ENCODE data around the gene IGFL4. TPM values are rescaled to one million over a fixed set of nuclear protein-coding genes. Genes with fewer than 3 reads are reported as not detected.
A peak's percentile ranks its signal among the peaks of the same experiment; 100 is the strongest.

IGFL4 gene
- total RNA-seq, 1 donor: 0.10 TPM

DNA sequence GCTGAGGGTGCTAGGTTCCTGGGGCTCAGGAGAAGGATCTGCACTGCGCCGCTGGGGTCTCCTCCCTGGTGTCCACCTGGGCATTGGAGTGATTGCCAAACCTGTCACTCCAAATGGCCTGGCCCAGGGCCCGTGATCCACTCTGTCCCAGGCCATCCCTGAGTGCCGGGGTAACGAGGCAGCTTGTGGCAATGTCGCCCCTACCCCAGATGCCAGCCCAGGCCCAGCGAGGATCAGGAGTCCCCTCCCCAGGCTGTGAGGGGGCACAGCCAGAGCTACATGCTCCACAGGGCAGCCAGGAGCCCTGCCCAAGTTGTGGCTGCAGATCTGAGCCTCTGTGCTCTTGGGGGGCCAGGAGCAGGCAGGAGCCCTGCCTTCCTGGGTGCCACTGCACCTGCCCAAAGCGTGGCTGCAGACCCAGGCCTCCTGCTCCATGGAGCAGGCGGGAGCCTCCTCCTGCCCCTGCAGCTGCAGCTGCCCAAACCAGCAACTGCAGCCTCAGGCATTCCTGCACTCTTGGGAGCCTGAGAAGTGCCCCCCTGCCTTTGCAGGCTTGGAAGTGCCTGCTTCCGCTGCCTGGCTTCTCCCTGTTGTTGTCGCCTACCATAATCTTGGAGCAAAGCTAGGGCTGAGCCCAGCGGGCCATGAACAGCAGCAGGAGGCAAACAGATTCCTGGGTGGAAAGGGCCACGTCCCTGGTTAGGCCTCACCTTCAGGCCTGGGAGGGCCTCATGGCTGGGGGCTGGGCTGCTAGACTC lies 4.6 kb downstream of the IGFL4 start:
- H3K27me3 ChIP-seq (ENCODE audit: insufficient read depth, low read length): peaks cover 4% of the 10 kb centered on the region
- no peak overlapping the region for H3K4me3 ChIP-seq (ENCODE audit: low read length)
- no peaks in the 10 kb centered on the region for H3K4me1 ChIP-seq (ENCODE audit: insufficient read depth, low read length)
- H3K9me3 ChIP-seq (ENCODE audit: low read depth, low read length): no peaks in the 10 kb centered on the region

GRCh38 chr19:46035546-46035945 lies 5.3 kb downstream of the IGFL4 start:
- Histone ChIP-seq H3K4me1 (ENCODE audit: insufficient read depth, low read length) (no peaks in the 10 kb centered on the region), H3K27me3 (ENCODE audit: insufficient read depth, low read length) (peaks cover 4% of the 10 kb centered on the region), H3K9me3 (ENCODE audit: low read depth, low read length) (no peaks in the 10 kb centered on the region), H3K4me3 (ENCODE audit: low read length) (no peak overlapping the region)

DNA sequence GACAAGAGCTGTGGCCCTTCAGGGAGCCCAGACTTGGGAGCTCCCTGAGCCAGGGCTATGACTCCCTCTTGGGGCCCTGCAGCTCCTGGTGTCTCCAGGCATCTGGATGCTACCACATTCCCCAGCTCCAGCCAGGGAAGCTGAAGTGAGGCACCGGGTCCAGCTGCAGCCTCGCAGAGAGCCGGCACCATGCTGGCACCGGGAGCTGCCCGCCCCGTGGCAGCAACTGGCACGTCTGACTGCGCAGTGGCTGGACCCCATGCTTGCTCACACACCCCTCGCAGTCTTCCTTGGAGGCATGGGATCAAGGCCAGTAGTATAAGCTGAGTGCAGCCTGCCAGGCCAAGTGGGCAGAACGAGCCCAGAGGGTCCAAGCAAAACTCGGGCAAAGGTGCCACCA lies 7.4 kb downstream of the IGFL4 start:
- Histone ChIP-seq H3K4me3 (ENCODE audit: low read length) (no peak overlapping the region), H3K9me3 (ENCODE audit: low read depth, low read length) (no peaks in the 10 kb centered on the region), H3K4me1 (ENCODE audit: insufficient read depth, low read length) (no peaks in the 10 kb centered on the region), H3K27me3 (ENCODE audit: insufficient read depth, low read length) (peaks cover 2% of the 10 kb centered on the region)

- no peaks in the 10 kb centered on the region for H3K4me1 ChIP-seq (ENCODE audit: insufficient read depth, low read length)
- no peaks in the 10 kb centered on the region for H3K9me3 ChIP-seq (ENCODE audit: low read depth, low read length)
- H3K4me3 ChIP-seq (ENCODE audit: low read length): no peak overlapping the region
- H3K27me3 ChIP-seq (ENCODE audit: insufficient read depth, low read length): peaks cover 2% of the 10 kb centered on the region
Measured at GRCh38 chr19:46032597-46033025, 8.2 kb downstream of the IGFL4 start.

DNA sequence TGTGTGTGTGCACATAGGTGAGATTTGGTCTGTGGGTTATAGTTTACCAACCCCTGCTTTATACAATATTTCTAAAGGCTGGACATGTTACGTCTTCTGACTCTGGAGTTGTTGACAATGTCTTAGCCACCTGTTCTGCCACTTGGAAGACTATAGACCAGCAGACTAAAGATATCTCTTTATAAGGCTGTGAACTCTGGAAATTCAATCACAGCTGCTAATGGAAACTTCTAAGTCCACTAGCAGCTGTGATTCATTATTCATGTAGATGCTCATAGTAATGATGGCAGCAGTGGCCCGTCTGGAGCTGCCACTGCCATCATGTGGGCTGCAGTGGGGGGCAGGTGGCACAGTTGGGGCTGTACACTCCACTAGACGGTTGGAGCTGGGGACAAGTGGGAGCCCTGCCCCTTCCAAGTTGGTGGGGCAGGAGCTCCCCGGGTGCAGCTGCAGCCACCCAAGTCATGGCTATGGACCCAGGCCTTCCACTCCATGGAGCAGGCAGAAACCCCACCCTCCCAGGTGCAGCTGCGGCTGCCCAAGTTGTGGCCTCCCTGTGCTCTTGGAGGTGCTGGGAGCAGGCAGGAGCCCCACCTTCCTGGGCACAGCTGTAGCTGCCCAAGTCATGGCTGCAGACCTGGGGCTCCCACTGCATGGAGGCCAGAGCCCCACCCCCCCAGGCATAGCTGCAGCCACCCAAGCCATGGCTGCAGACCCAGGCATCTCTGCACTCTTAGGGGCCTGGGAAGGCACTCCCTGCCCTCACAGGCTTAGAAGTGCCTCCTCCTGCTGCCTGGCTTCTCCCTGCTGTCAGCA lies 8.8 kb downstream of the IGFL4 start:
- peaks cover 2% of the 10 kb centered on the region for H3K27me3 ChIP-seq (ENCODE audit: insufficient read depth, low read length)
- H3K4me1 ChIP-seq (ENCODE audit: insufficient read depth, low read length): peaks cover 2% of the 10 kb centered on the region
- H3K4me3 ChIP-seq (ENCODE audit: low read length): no peak overlapping the region
- no peaks in the 10 kb centered on the region for H3K9me3 ChIP-seq (ENCODE audit: low read depth, low read length)

GRCh38 chr19:46030812-46031550 lies 9.8 kb downstream of the IGFL4 start:
- H3K4me3 ChIP-seq (ENCODE audit: low read length): no peak overlapping the region
- peaks cover 2% of the 10 kb centered on the region for H3K27me3 ChIP-seq (ENCODE audit: insufficient read depth, low read length)
- H3K4me1 ChIP-seq (ENCODE audit: insufficient read depth, low read length): peaks cover 13% of the 10 kb centered on the region
- no peaks in the 10 kb centered on the region for H3K9me3 ChIP-seq (ENCODE audit: low read depth, low read length)

- Histone ChIP-seq H3K9me3 (ENCODE audit: low read depth, low read length) (no peaks in the 10 kb centered on the region), H3K27me3 (ENCODE audit: insufficient read depth, low read length) (peaks cover 9% of the 10 kb centered on the region), H3K4me1 (ENCODE audit: insufficient read depth, low read length) (peaks cover 16% of the 10 kb centered on the region), H3K4me3 (ENCODE audit: low read length) (no peak overlapping the region)
Measured at GRCh38 chr19:46025835-46026234, 15.0 kb downstream of the IGFL4 start.

- no peaks in the 10 kb centered on the region for H3K9me3 ChIP-seq (ENCODE audit: low read depth, low read length)
- H3K27me3 ChIP-seq (ENCODE audit: insufficient read depth, low read length): peaks cover 7% of the 10 kb centered on the region
- H3K4me3 ChIP-seq (ENCODE audit: low read length): peak overlapping the region; percentile 26
- H3K4me1 ChIP-seq (ENCODE audit: insufficient read depth, low read length): peaks cover 16% of the 10 kb centered on the region
Measured at GRCh38 chr19:46023311-46023779, 17.5 kb downstream of the IGFL4 start.

GRCh38 chr19:46022431-46023310 lies 18.1 kb downstream of the IGFL4 start, which contains the start of gene PGLYRP1:
Gene PGLYRP1, minus strand, starts transcription at chr19:46023053. Its CDS starts 32 bp downstream, at chr19:46023021.
- no peaks in the 10 kb centered on the region for H3K9me3 ChIP-seq (ENCODE audit: low read depth, low read length)
- H3K27me3 ChIP-seq (ENCODE audit: insufficient read depth, low read length): peaks cover 7% of the 10 kb centered on the region
- H3K4me1 ChIP-seq (ENCODE audit: insufficient read depth, low read length): peaks cover 16% of the 10 kb centered on the region
- peak within 1 kb of the TSS; percentile 26 for H3K4me3 ChIP-seq (ENCODE audit: low read length)

DNA sequence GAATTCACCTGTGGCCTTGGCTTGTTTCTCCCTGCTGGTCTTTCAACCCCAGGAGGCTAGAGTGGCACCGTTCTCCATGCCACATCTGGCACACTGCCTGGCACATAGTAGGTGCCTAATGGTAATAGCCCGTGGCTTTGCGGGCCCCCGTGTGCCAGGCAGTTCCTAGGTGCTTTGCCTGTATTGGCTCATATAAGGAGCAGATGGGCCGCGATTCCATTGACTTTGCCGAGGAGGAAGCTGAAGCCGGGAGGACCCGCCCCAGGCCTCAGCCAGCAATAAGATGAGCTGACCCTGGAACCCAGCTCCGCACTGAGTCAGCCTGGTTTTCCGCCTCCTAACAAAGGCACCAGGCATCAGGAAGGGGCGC lies 18.8 kb downstream of the IGFL4 start:
- Histone ChIP-seq H3K27me3 (ENCODE audit: insufficient read depth, low read length) (peaks cover 7% of the 10 kb centered on the region), H3K9me3 (ENCODE audit: low read depth, low read length) (no peaks in the 10 kb centered on the region), H3K4me3 (ENCODE audit: low read length) (peak overlapping the region; percentile 26), H3K4me1 (ENCODE audit: insufficient read depth, low read length) (peaks cover 18% of the 10 kb centered on the region)

DNA sequence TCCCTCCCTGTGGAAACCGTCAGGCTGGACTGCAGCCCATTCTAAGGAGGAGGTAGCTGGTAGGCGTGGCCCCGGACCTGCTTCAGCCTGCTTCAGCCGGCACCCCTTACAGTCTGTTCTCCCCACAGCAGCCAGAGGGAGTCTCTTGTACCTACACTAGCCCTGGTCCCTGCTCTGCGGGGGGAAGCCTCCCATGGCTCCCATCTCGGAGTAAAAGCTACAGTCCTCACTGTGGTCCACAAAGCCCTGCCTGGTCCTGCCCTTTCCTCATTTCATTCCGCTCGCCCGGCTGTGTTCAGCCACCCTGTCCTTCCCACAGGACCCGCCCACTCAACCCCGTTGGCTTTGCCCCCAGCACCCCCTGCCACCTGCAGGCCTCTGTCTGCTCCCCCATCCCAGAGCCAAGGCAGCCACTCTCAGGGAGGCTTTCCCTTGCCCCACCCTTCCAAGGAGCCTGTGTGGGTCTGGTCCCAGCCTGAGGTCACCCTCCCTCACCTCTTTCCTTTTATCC lies 19.2 kb downstream of the IGFL4 start:
- Histone ChIP-seq H3K4me1 (ENCODE audit: insufficient read depth, low read length) (peaks cover 16% of the 10 kb centered on the region), H3K27me3 (ENCODE audit: insufficient read depth, low read length) (peaks cover 7% of the 10 kb centered on the region), H3K4me3 (ENCODE audit: low read length) (peak overlapping the region; percentile 26), H3K9me3 (ENCODE audit: low read depth, low read length) (no peaks in the 10 kb centered on the region)

GRCh38 chr19:46020819-46021125 lies 20.0 kb downstream of the IGFL4 start:
- Histone ChIP-seq H3K9me3 (ENCODE audit: low read depth, low read length) (no peaks in the 10 kb centered on the region), H3K27me3 (ENCODE audit: insufficient read depth, low read length) (peaks cover 7% of the 10 kb centered on the region), H3K4me3 (ENCODE audit: low read length) (no peak overlapping the region), H3K4me1 (ENCODE audit: insufficient read depth, low read length) (peaks cover 15% of the 10 kb centered on the region)

- H3K27me3 ChIP-seq (ENCODE audit: insufficient read depth, low read length): peaks cover 11% of the 10 kb centered on the region
- H3K4me3 ChIP-seq (ENCODE audit: low read length): no peak overlapping the region
- H3K4me1 ChIP-seq (ENCODE audit: insufficient read depth, low read length): peaks cover 26% of the 10 kb centered on the region
- no peaks in the 10 kb centered on the region for H3K9me3 ChIP-seq (ENCODE audit: low read depth, low read length)
Measured at GRCh38 chr19:46019270-46019669, 21.5 kb downstream of the IGFL4 start.

GRCh38 chr19:46018729-46019251 lies 22.0 kb downstream of the IGFL4 start:
- H3K9me3 ChIP-seq (ENCODE audit: low read depth, low read length): no peaks in the 10 kb centered on the region
- peaks cover 26% of the 10 kb centered on the region for H3K4me1 ChIP-seq (ENCODE audit: insufficient read depth, low read length)
- H3K4me3 ChIP-seq (ENCODE audit: low read length): no peak overlapping the region
- H3K27me3 ChIP-seq (ENCODE audit: insufficient read depth, low read length): peaks cover 13% of the 10 kb centered on the region

All from mononuclear cell (primary cell).